ENCODE results near the gene DNAJB8. TPM values are rescaled to one million over a fixed set of nuclear protein-coding genes. Genes with fewer than 3 reads are reported as not detected.
A peak's percentile ranks its signal among the peaks of the same experiment; 100 is the strongest.

The DNAJB8 gene
- total RNA-seq, 1 experiment from 2014 or later, result not detected

DNA sequence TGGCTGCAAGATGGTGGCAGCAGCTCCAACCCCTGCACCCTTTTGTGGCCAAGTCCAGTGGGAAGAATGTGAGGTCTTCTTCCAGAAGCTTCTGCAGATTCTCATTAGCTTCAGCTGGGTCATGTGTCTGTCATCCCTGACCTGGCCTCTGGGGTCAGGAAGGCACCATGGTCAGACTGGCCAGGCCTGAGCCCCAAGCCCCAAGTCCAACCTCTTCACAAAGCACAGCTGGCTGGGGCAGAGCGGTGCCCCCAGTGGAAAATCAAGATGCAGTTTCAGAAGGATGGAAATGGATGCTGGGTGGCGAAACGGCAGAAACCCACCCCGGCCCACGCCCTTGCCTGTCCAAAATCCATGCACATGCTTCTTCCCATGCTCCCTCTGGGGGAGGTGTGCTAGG is 42.2 kb upstream of the DNAJB8 start:
- peaks cover 21% of the 10 kb centered on the region for H3K27me3 Mint-ChIP-seq (ENCODE audit: low read depth)
- H3K4me3 Mint-ChIP-seq, result no peak overlapping the region

More for the DNA sequence above, 42.2 kb upstream of the DNAJB8 start:
- H3K36me3 Mint-ChIP-seq (ENCODE audit: insufficient read depth in 1 of 3, low read depth in 3 of 3), result no peaks in the 10 kb centered on the region
- no peak overlapping the region for H4K8ac ChIP-seq (replicated peaks; ENCODE audit: insufficient read length, low read depth, low read length)
- H3K23ac ChIP-seq (ENCODE audit: insufficient read length, low read depth, low read length), result no peak overlapping the region
- H2BK120ac ChIP-seq (ENCODE audit: low read depth, low read length, poor library complexity, severe bottlenecking), result no peak overlapping the region
- H3K79me2 ChIP-seq (ENCODE audit: insufficient read depth, low read length), result no peaks in the 10 kb centered on the region
- no peaks in the 10 kb centered on the region for H3K4me1 ChIP-seq (ENCODE audit: insufficient read depth, low read length)
- H3T11ph ChIP-seq (ENCODE audit: low read length), result no peak overlapping the region
- no peaks in the 10 kb centered on the region for H4K20me1 ChIP-seq (ENCODE audit: control insufficient read depth, insufficient read depth, insufficient read length)
- DNase-seq, result peak; percentile 22
- no peak overlapping the region for H4K5ac ChIP-seq (ENCODE audit: insufficient read length, low read depth, low read length)
- H3K9ac ChIP-seq (ENCODE audit: extremely low read depth, insufficient read length, low read length), result no peak overlapping the region
- no peak overlapping the region for H2AK5ac ChIP-seq (ENCODE audit: insufficient read length, low read length)
- no peak overlapping the region for H3K4me2 ChIP-seq (ENCODE audit: insufficient read depth, insufficient read length, low read length)
- no CpG with 5 or more reads among the region's 5 CpGs for WGBS (ENCODE audit: extremely low coverage, insufficient read length, low lambda C conversion rate)
- H3K79me1 ChIP-seq (ENCODE audit: insufficient read depth, low read depth, low read length, poor library complexity, severe bottlenecking), result no peaks in the 10 kb centered on the region
- H2AFZ ChIP-seq (ENCODE audit: low read length), result no peak overlapping the region
- no peak overlapping the region for H2BK5ac ChIP-seq (ENCODE audit: insufficient read length, low read length)
- H3K56ac ChIP-seq (ENCODE audit: insufficient read length, low read depth, low read length), result no peak overlapping the region
- TF ChIP-seq, protein P1, sequence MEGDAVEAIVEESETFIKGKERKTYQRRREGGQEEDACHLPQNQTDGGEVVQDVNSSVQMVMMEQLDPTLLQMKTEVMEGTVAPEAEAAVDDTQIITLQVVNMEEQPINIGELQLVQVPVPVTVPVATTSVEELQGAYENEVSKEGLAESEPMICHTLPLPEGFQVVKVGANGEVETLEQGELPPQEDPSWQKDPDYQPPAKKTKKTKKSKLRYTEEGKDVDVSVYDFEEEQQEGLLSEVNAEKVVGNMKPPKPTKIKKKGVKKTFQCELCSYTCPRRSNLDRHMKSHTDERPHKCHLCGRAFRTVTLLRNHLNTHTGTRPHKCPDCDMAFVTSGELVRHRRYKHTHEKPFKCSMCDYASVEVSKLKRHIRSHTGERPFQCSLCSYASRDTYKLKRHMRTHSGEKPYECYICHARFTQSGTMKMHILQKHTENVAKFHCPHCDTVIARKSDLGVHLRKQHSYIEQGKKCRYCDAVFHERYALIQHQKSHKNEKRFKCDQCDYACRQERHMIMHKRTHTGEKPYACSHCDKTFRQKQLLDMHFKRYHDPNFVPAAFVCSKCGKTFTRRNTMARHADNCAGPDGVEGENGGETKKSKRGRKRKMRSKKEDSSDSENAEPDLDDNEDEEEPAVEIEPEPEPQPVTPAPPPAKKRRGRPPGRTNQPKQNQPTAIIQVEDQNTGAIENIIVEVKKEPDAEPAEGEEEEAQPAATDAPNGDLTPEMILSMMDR (conservative IDR thresholded peaks at IDR 0.05), result no peak
- no peak overlapping the region for H2BK15ac ChIP-seq (ENCODE audit: low read depth, low read length)
- no peaks in the 10 kb centered on the region for H3K9me3 ChIP-seq (ENCODE audit: control insufficient read depth, low read depth, low read length)
- H4K91ac ChIP-seq (ENCODE audit: insufficient read length, low read depth, low read length), result no peak overlapping the region
- peaks cover 1 to 2% of the 10 kb centered on the region in 2 experiments; a peak in 2 of 5 replicates for H3K9me3 Mint-ChIP-seq
- no peak overlapping the region for H2BK12ac ChIP-seq (ENCODE audit: insufficient read length, low read depth, low read length)
- no peaks in the 10 kb centered on the region for H3K23me2 ChIP-seq (ENCODE audit: insufficient read length, low read depth, low read length, poor library complexity, severe bottlenecking)
- no peak overlapping the region for H3K4ac ChIP-seq (ENCODE audit: low read depth, low read length)
- no peak overlapping the region for H3K18ac ChIP-seq (ENCODE audit: insufficient read length, low read depth, low read length)
- H3K27me3 ChIP-seq (ENCODE audit: insufficient read depth, low read length), result no peaks in the 10 kb centered on the region; the same call in 1 of the 2 replicates
- H3K27ac Mint-ChIP-seq, result no peak overlapping the region
- H2BK20ac ChIP-seq (ENCODE audit: low read depth, low read length, poor library complexity, severe bottlenecking), result no peak overlapping the region
- H3K14ac ChIP-seq (ENCODE audit: insufficient read depth, low read length), result no peak overlapping the region
- H3K4me1 Mint-ChIP-seq, result no peaks in the 10 kb centered on the region
- no peak overlapping the region for H3K27ac ChIP-seq (ENCODE audit: insufficient read length, low read depth, low read length)

All from H9 (cell line).